Activated T-helper 17 cell treated with anti-CD3 and anti-CD28 coated beads, Interleukin-2, amount 50 U/mL, for 72 hours (primary cell): Measurements from ENCODE around the gene C8G. TPM values are rescaled to one million over a fixed set of nuclear protein-coding genes. Genes with fewer than 3 reads are reported as not detected.

Source experiments
- ATAC-seq: fragments of 150-1000 bp; cut with Tn5 transposase; replicated peaks from 2 replicates; pipeline ENCODE4 v1.10.0; 2021; ENCODE audit warnings: mild to moderate bottlenecking, moderate library complexity
- H3K27ac Mint-ChIP-seq: one replicate; pipeline ENCODE4 v1.8.0; 2022; ENCODE audit warnings: mixed read lengths
- H3K27me3 Mint-ChIP-seq: one replicate; pipeline ENCODE4 v1.8.0; 2022; ENCODE audit warnings: mixed read lengths
- H3K36me3 Mint-ChIP-seq: one replicate; pipeline ENCODE4 v1.8.0; 2022; ENCODE audit warnings: low read depth, mild to moderate bottlenecking, mixed read lengths
- H3K4me1 Mint-ChIP-seq: one replicate; pipeline ENCODE4 v1.8.0; 2022; ENCODE audit warnings: mixed read lengths
- H3K4me3 Mint-ChIP-seq: one replicate; pipeline ENCODE4 v1.8.0; 2022; ENCODE audit warnings: mild to moderate bottlenecking, mixed read lengths
- H3K9me3 Mint-ChIP-seq: one replicate; pipeline ENCODE4 v1.8.0; 2022; ENCODE audit warnings: mixed read lengths
- total RNA-seq, 2 donors: library from RNA; stranded (reverse); gene quantifications; one replicate each; pipeline ENCODE4 v1.2.3, GENCODE V29; 2022

C8G gene
- 1 to 10 TPM in 1 of 2 donors, not detected in 1; 3.1 TPM for total RNA-seq

GRCh38 chr9:136944519-136945332 is at the start of gene C8G, which contains the start of gene FBXW5:
Gene C8G, plus strand, starts transcription at chr9:136945243. Its CDS starts 78 bp downstream, at chr9:136945321.
Gene FBXW5, minus strand, starts transcription at chr9:136944738. Its CDS starts 655 bp downstream, at chr9:136944083.
- H3K27me3 Mint-ChIP-seq: no peaks in the 10 kb centered on the region
- H3K4me3 Mint-ChIP-seq: peak within 1 kb of the TSS; percentile 59
- H3K4me1 Mint-ChIP-seq: no peaks in the 10 kb centered on the region
- no peaks in the 10 kb centered on the region for H3K9me3 Mint-ChIP-seq
- peak within 1 kb of the TSS; percentile 78 for H3K27ac Mint-ChIP-seq
- ATAC-seq: peak; percentile 82
- H3K36me3 Mint-ChIP-seq: peaks cover 24% of the 10 kb centered on the region

GRCh38 chr9:136896027-136896426 is 49.0 kb upstream of the C8G start:
- H3K27ac Mint-ChIP-seq: peak overlapping the region; percentile 41
- H3K27me3 Mint-ChIP-seq: no peaks in the 10 kb centered on the region
- H3K4me3 Mint-ChIP-seq: no peak overlapping the region
- no peaks in the 10 kb centered on the region for H3K9me3 Mint-ChIP-seq
- H3K4me1 Mint-ChIP-seq: peaks cover 23% of the 10 kb centered on the region
- H3K36me3 Mint-ChIP-seq: peaks cover 62% of the 10 kb centered on the region
- no peak for ATAC-seq

- ATAC-seq: no peak
- Mint-ChIP-seq H3K9me3 (no peaks in the 10 kb centered on the region), H3K27me3 (no peaks in the 10 kb centered on the region), H3K4me1 (peaks cover 28% of the 10 kb centered on the region), H3K4me3 (no peak overlapping the region), H3K27ac (no peak overlapping the region), H3K36me3 (peaks cover 66% of the 10 kb centered on the region)
Observed at GRCh38 chr9:136898483-136899100, 46.5 kb upstream of the C8G start.

GRCh38 chr9:136899196-136899595 is 45.8 kb upstream of the C8G start:
- Mint-ChIP-seq H3K4me3 (no peak overlapping the region), H3K4me1 (peaks cover 27% of the 10 kb centered on the region), H3K27ac (no peak overlapping the region), H3K36me3 (peaks cover 66% of the 10 kb centered on the region), H3K9me3 (no peaks in the 10 kb centered on the region), H3K27me3 (no peaks in the 10 kb centered on the region)
- ATAC-seq: no peak

GRCh38 chr9:136900556-136900955 is 44.5 kb upstream of the C8G start:
- Mint-ChIP-seq H3K9me3 (no peaks in the 10 kb centered on the region), H3K36me3 (peaks cover 71% of the 10 kb centered on the region), H3K4me3 (peak overlapping the region; percentile 70), H3K27ac (peak overlapping the region; percentile 88), H3K4me1 (peaks cover 25% of the 10 kb centered on the region), H3K27me3 (no peaks in the 10 kb centered on the region)
- no peak for ATAC-seq

- H3K36me3 Mint-ChIP-seq: peaks cover 76% of the 10 kb centered on the region
- no peaks in the 10 kb centered on the region for H3K27me3 Mint-ChIP-seq
- peaks cover 27% of the 10 kb centered on the region for H3K4me1 Mint-ChIP-seq
- peak overlapping the region; percentile 88 for H3K27ac Mint-ChIP-seq
- peak overlapping the region; percentile 70 for H3K4me3 Mint-ChIP-seq
- no peak for ATAC-seq
- no peaks in the 10 kb centered on the region for H3K9me3 Mint-ChIP-seq
Observed at GRCh38 chr9:136900988-136901515, 44.0 kb upstream of the C8G start.

- peaks cover 83% of the 10 kb centered on the region for H3K36me3 Mint-ChIP-seq
Observed at GRCh38 chr9:136901516-136902258, 43.4 kb upstream of the C8G start.

GRCh38 chr9:136902259-136902821 is 42.7 kb upstream of the C8G start:
- Mint-ChIP-seq H3K36me3 (peaks cover 89% of the 10 kb centered on the region), H3K4me3 (peak overlapping the region; percentile 70), H3K27me3 (no peaks in the 10 kb centered on the region), H3K27ac (peak overlapping the region; percentile 88), H3K9me3 (no peaks in the 10 kb centered on the region), H3K4me1 (peaks cover 24% of the 10 kb centered on the region)
- ATAC-seq: peak; percentile 91

More at GRCh38 chr9:136901516-136902258, 43.4 kb upstream of the C8G start:
- Mint-ChIP-seq H3K4me1 (peaks cover 29% of the 10 kb centered on the region), H3K27ac (peak overlapping the region; percentile 88), H3K27me3 (no peaks in the 10 kb centered on the region), H3K4me3 (peak overlapping the region; percentile 70), H3K9me3 (no peaks in the 10 kb centered on the region)
- peak; percentile 75 for ATAC-seq

GRCh38 chr9:136903041-136903554 is 41.9 kb upstream of the C8G start:
- Mint-ChIP-seq H3K4me3 (peak overlapping the region; percentile 70), H3K9me3 (no peaks in the 10 kb centered on the region)
- ATAC-seq: peak; percentile 24

GRCh38 chr9:136906266-136906665 is 38.8 kb upstream of the C8G start:
- Mint-ChIP-seq H3K9me3 (no peaks in the 10 kb centered on the region), H3K36me3 (peaks cover 95% of the 10 kb centered on the region), H3K4me1 (peaks cover 15% of the 10 kb centered on the region), H3K27me3 (no peaks in the 10 kb centered on the region), H3K27ac (peak overlapping the region; percentile 79), H3K4me3 (no peak overlapping the region)
- no peak for ATAC-seq

More at GRCh38 chr9:136903041-136903554, 41.9 kb upstream of the C8G start:
- no peaks in the 10 kb centered on the region for H3K27me3 Mint-ChIP-seq
- peaks cover 94% of the 10 kb centered on the region for H3K36me3 Mint-ChIP-seq
- peak overlapping the region; percentile 88 for H3K27ac Mint-ChIP-seq
- H3K4me1 Mint-ChIP-seq: peaks cover 24% of the 10 kb centered on the region

- Mint-ChIP-seq H3K4me3 (no peak overlapping the region), H3K27me3 (no peaks in the 10 kb centered on the region), H3K27ac (peak overlapping the region; percentile 25), H3K36me3 (peaks cover 96% of the 10 kb centered on the region), H3K9me3 (no peaks in the 10 kb centered on the region), H3K4me1 (peaks cover 9% of the 10 kb centered on the region)
- no peak for ATAC-seq
Observed at GRCh38 chr9:136907011-136907914, 37.8 kb upstream of the C8G start.

GRCh38 chr9:136910197-136910900 is 34.7 kb upstream of the C8G start:
- no peak overlapping the region for H3K27ac Mint-ChIP-seq
- no peak overlapping the region for H3K4me3 Mint-ChIP-seq
- no peak for ATAC-seq
- peaks cover 7% of the 10 kb centered on the region for H3K4me1 Mint-ChIP-seq
- peaks cover 97% of the 10 kb centered on the region for H3K36me3 Mint-ChIP-seq
- no peaks in the 10 kb centered on the region for H3K9me3 Mint-ChIP-seq
- H3K27me3 Mint-ChIP-seq: no peaks in the 10 kb centered on the region
